Activated T-helper 1 cell treated with anti-CD3 and anti-CD28 coated beads, Interleukin-12 subunit alpha, Interleukin-12 subunit beta, Interleukin-2, Interleukin-4 antibody, amounts not matched to agents 30 ng/mL and 10 ng/mL and 1 ng/mL, durations not matched to agents 14 hours and 24 hours and 36 hours (primary cell): ENCODE measurements around the gene GDA. TPM values are rescaled to one million over a fixed set of nuclear protein-coding genes. Genes with fewer than 3 reads are reported as not detected.
"Not testable (repeated sequence)": the region's sequence is repeated elsewhere in the genome, so short reads cannot be mapped to it uniquely, and the experiment has no call there.

ENCODE experiments used
- DNase-seq: peaks from one replicate; pipeline ENCODE4 v3.0.0; 2021; ENCODE audit warnings: low spot score
- H3K27ac Mint-ChIP-seq: one replicate; pipeline ENCODE4 v1.8.0; 2021; ENCODE audit warnings: mild to moderate bottlenecking, mixed read lengths
- H3K27me3 Mint-ChIP-seq: one replicate; pipeline ENCODE4 v1.8.0; 2022; ENCODE audit warnings: mild to moderate bottlenecking, moderate library complexity, mixed read lengths; ENCODE audit not compliant: insufficient read depth
- H3K36me3 Mint-ChIP-seq: one replicate; pipeline ENCODE4 v1.8.0; 2021; ENCODE audit warnings: low read depth, mixed read lengths
- H3K4me1 Mint-ChIP-seq: one replicate; pipeline ENCODE4 v1.8.0; 2021; ENCODE audit warnings: low read depth, mixed read lengths
- H3K4me3 Mint-ChIP-seq: one replicate; pipeline ENCODE4 v1.8.0; 2021; ENCODE audit warnings: mild to moderate bottlenecking, moderate library complexity, mixed read lengths
- H3K9me3 Mint-ChIP-seq: one replicate; pipeline ENCODE4 v1.8.0; 2021; ENCODE audit warnings: mixed read lengths
- intact Hi-C: fragments of 100-400 bp; cut with micrococcal nuclease; formaldehyde crosslinking; loops from one replicate; pipeline ENCODE4 v1.15.1; 2024
- total RNA-seq: library from RNA; stranded (reverse); gene quantifications from 2 replicates; pipeline ENCODE4 v1.2.3, GENCODE V29; 2022

Gene GDA
- total RNA-seq, 1 donor from 2014 or later: not detected

GRCh38 chr9:72232778-72233177 lies 83.5 kb downstream of the GDA start:
- H3K27me3 Mint-ChIP-seq: peaks cover 3% of the 10 kb centered on the region
- no peak for DNase-seq
- H3K4me1 Mint-ChIP-seq: no peaks in the 10 kb centered on the region
- intact Hi-C loops: no loop called here
- H3K4me3 Mint-ChIP-seq: no peak overlapping the region
- no peaks in the 10 kb centered on the region for H3K9me3 Mint-ChIP-seq
- no peak overlapping the region for H3K27ac Mint-ChIP-seq
- no peaks in the 10 kb centered on the region for H3K36me3 Mint-ChIP-seq

DNA sequence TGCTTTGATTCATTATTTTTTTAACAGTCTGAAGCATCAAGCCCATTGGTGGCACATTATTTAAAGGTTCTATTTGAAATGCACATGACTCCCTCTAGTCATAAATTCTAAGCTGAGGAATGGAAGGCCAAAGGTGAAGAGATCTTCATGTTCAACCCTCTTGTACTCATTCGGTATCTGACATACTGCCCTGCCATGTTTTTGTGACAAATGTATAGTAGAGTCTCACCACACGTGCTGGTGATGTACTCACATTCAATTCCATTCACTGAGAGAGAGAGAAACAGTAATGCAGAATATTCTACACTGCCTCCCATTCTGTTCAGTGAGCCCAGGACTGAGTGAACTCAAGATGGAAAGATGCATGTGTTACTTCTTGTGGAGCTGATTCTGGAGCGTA lies 98.3 kb downstream of the GDA start:
- no peaks in the 10 kb centered on the region for H3K4me1 Mint-ChIP-seq
- no peak for DNase-seq
- no peaks in the 10 kb centered on the region for H3K36me3 Mint-ChIP-seq
- intact Hi-C loops: no loop called here
- H3K27me3 Mint-ChIP-seq: peaks cover 23% of the 10 kb centered on the region
- no peak overlapping the region for H3K27ac Mint-ChIP-seq
- H3K4me3 Mint-ChIP-seq: no peak overlapping the region
- H3K9me3 Mint-ChIP-seq: no peaks in the 10 kb centered on the region

- Mint-ChIP-seq H3K27ac (no peak overlapping the region), H3K27me3 (peaks cover 20% of the 10 kb centered on the region), H3K4me1 (no peaks in the 10 kb centered on the region), H3K36me3 (no peaks in the 10 kb centered on the region), H3K9me3 (no peaks in the 10 kb centered on the region), H3K4me3 (no peak overlapping the region)
- DNase-seq: no peak
- intact Hi-C loops: no loop called here
These were observed 102.3 kb downstream of the GDA start for GRCh38 chr9:72251589-72251988.

DNA sequence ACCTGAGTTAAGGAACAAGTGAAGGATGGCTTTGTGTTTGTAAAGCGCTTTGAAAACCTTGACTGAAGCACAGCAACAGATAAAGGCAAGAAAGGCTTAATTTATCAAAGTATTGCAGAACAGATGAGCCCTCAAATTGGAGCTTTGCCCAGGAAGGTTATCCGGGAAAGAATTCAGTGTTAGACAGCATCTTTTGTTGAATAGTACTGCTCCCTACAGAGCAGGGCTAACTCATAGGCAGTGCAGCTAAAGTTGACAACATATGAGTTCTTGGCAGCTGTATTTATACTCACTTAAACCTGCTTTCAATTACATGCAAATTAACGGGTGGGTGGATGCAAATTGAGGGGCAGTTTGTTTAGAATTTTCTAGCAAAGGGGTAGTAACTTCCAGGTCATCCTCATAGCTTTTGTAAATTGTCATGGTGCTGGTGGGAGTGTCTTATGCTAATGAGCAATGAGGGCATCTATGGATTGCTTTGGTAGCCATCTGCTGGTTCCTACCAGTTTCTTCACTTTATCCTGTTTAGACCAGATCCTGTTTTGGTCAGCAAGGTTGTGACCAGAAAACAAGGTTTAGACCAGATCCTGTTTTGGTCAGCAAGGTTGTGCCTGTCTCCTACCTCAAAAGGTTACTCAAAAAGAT lies 105.8 kb downstream of the GDA start:
- intact Hi-C loops: no loop called here
- Mint-ChIP-seq H3K4me3 (no peak overlapping the region), H3K9me3 (no peaks in the 10 kb centered on the region), H3K4me1 (no peaks in the 10 kb centered on the region), H3K36me3 (no peaks in the 10 kb centered on the region), H3K27me3 (peaks cover 11% of the 10 kb centered on the region), H3K27ac (no peak overlapping the region)
- DNase-seq: no peak

DNA sequence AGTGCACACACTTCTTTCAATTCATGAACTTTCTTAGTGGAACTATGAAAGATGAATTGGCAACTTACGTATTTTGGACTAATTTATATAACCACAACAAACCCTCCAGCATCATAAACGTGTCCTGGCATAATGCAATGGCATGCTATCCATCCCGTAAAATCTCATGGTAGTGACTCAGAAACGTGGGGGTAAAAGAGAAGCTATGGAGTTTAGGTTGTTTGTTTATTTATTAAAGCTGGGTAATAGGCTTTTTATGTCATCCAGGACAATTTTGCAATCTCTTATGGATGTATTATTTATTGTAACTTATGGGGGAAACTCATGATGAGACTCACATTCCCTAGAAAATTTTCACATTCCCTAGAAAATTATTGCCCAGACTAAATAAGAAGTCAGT lies 106.3 kb downstream of the GDA start:
- intact Hi-C loops: no loop called here
- Mint-ChIP-seq H3K4me3 (no peak overlapping the region), H3K36me3 (no peaks in the 10 kb centered on the region), H3K4me1 (no peaks in the 10 kb centered on the region), H3K27me3 (peaks cover 7% of the 10 kb centered on the region), H3K27ac (no peak overlapping the region), H3K9me3 (no peaks in the 10 kb centered on the region)
- DNase-seq: no peak

DNA sequence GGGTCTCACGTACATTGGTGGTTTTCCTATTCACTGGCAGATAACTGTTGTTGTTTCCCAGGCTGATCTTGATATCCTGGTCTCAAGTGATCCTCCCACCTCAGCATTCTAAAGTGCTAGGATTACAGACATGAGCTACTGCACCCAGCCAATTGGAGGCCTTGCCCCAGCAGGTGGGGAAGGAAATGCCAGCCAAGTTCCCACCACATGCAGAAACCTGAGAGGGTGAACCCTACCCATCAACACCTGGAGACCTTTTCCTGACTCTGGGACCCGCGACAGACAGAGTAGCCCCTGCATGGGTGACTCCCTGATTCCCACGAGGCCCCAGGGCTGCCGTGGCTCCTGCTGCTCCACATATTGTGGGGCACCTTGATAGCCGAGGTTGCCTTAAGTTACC lies 107.7 kb downstream of the GDA start:
- DNase-seq: no peak
- intact Hi-C loops: no loop called here
- Mint-ChIP-seq H3K9me3 (no peaks in the 10 kb centered on the region), H3K4me3 (no peak overlapping the region), H3K27me3 (peaks cover 5% of the 10 kb centered on the region), H3K27ac (no peak overlapping the region), H3K36me3 (no peaks in the 10 kb centered on the region), H3K4me1 (no peaks in the 10 kb centered on the region)

GRCh38 chr9:72257814-72258213 lies 108.6 kb downstream of the GDA start:
- Mint-ChIP-seq H3K4me3 (no peak overlapping the region), H3K27me3 (peaks cover 5% of the 10 kb centered on the region), H3K27ac (no peak overlapping the region), H3K36me3 (no peaks in the 10 kb centered on the region), H3K9me3 (no peaks in the 10 kb centered on the region), H3K4me1 (no peaks in the 10 kb centered on the region)
- no peak for DNase-seq
- intact Hi-C loops: no loop called here

- Mint-ChIP-seq H3K9me3 (no peaks in the 10 kb centered on the region), H3K4me3 (no peak overlapping the region), H3K27ac (no peak overlapping the region), H3K4me1 (no peaks in the 10 kb centered on the region), H3K36me3 (no peaks in the 10 kb centered on the region), H3K27me3 (no peaks in the 10 kb centered on the region)
- intact Hi-C loops: no loop called here
- no peak for DNase-seq
These were observed 112.8 kb downstream of the GDA start for GRCh38 chr9:72262063-72262462.

- intact Hi-C loops: no loop called here
- Mint-ChIP-seq H3K9me3 (no peaks in the 10 kb centered on the region), H3K4me1 (no peaks in the 10 kb centered on the region), H3K27ac (no peak overlapping the region), H3K36me3 (no peaks in the 10 kb centered on the region), H3K27me3 (no peaks in the 10 kb centered on the region), H3K4me3 (no peak overlapping the region)
- no peak for DNase-seq
These were observed 114.3 kb downstream of the GDA start for GRCh38 chr9:72263572-72263971.

GRCh38 chr9:72268961-72269360 lies 119.7 kb downstream of the GDA start:
- Mint-ChIP-seq H3K4me3 (no peak overlapping the region), H3K4me1 (no peaks in the 10 kb centered on the region), H3K27ac (no peak overlapping the region)

GRCh38 chr9:72270359-72270758 lies 121.1 kb downstream of the GDA start:
- H3K27me3 Mint-ChIP-seq: peaks cover 13% of the 10 kb centered on the region
- H3K4me1 Mint-ChIP-seq, H3K27ac Mint-ChIP-seq, DNase-seq, H3K36me3 Mint-ChIP-seq, intact Hi-C loops, H3K4me3 Mint-ChIP-seq, H3K9me3 Mint-ChIP-seq: not testable (repeated sequence)

More at GRCh38 chr9:72268961-72269360, 119.7 kb downstream of the GDA start:
- intact Hi-C loops: no loop called here
- peaks cover 11% of the 10 kb centered on the region for H3K27me3 Mint-ChIP-seq
- no peaks in the 10 kb centered on the region for H3K9me3 Mint-ChIP-seq
- no peak for DNase-seq
- no peaks in the 10 kb centered on the region for H3K36me3 Mint-ChIP-seq

- DNase-seq: no peak
- Mint-ChIP-seq H3K4me1 (no peaks in the 10 kb centered on the region), H3K27ac (no peak overlapping the region), H3K27me3 (peaks cover 15% of the 10 kb centered on the region), H3K36me3 (no peaks in the 10 kb centered on the region), H3K4me3 (no peak overlapping the region), H3K9me3 (no peaks in the 10 kb centered on the region)
- intact Hi-C loops: loop anchor here (1.0 to 2.0 kb wide), 3 partner anchors 233 to 551 kb away; no protein-coding TSS in a partner anchor
These were observed 122.6 kb downstream of the GDA start for GRCh38 chr9:72271613-72272478.

- intact Hi-C loops: no loop called here
- H3K9me3 Mint-ChIP-seq: no peaks in the 10 kb centered on the region
- no peak overlapping the region for H3K4me3 Mint-ChIP-seq
- no peaks in the 10 kb centered on the region for H3K36me3 Mint-ChIP-seq
- H3K27me3 Mint-ChIP-seq: peaks cover 14% of the 10 kb centered on the region
- DNase-seq: no peak
- no peak overlapping the region for H3K27ac Mint-ChIP-seq
- no peaks in the 10 kb centered on the region for H3K4me1 Mint-ChIP-seq
These were observed 125.2 kb downstream of the GDA start for GRCh38 chr9:72274441-72274840.
